GM23248 (cell line): Measurements from ENCODE around the gene CMBL.

Experiments
- EZH2 ChIP-seq: fragments of 200-600 bp; sonication (generic); IDR thresholded peaks from 2 replicates; pipeline ENCODE4 v1.6.1; 2018; ENCODE audit warnings: antibody characterized with exemption, mild to moderate bottlenecking; ENCODE audit not compliant: insufficient read depth, poor library complexity, severe bottlenecking
- EZH2phosphoT487 ChIP-seq: fragments of 200-600 bp; sonication (generic); IDR thresholded peaks from 2 replicates; pipeline ENCODE4 v1.6.1; 2018; ENCODE audit warnings: antibody characterized with exemption, moderate library complexity, mild to moderate bottlenecking, low read depth; ENCODE audit not compliant: insufficient read depth

GRCh38 chr5:10332301-10332700 lies 24.6 kb upstream of the CMBL start:
- TF ChIP-seq EZH2phosphoT487 (no peak), EZH2 (no peak)
